ENCODE measurements around the gene PSAPL1. TPM values are rescaled to one million over a fixed set of nuclear protein-coding genes. Genes with fewer than 3 reads are reported as not detected.
A peak's percentile ranks its signal among the peaks of the same experiment; 100 is the strongest.

Gene PSAPL1
- total and polyA plus RNA-seq, 2 of the 8 experiments (the other 6 are each of a cell fraction or from before 2014, with no cell fraction given): 0.03 TPM; not detected in 1

GRCh38 chr4:7392438-7393421 lies 42.0 kb downstream of the PSAPL1 start:
- Histone ChIP-seq H2BK20ac (ENCODE audit: low read length) (no peak overlapping the region), H2BK12ac (ENCODE audit: low read depth, low read length) (no peak overlapping the region), H3K9ac (replicated peaks in 1 of 4; ENCODE audit: extremely low read depth in 1 of 4, low read depth in 3 of 4, low read length in 3 of 4) (no peak overlapping the region), H3K79me1 (ENCODE audit: low read depth, low read length) (no peaks in the 10 kb centered on the region), H3K27ac (ENCODE audit: low read depth, low read length) (no peak overlapping the region), H3K79me2 (ENCODE audit: control insufficient read depth in 1 of 2, insufficient read depth in 2 of 2, low read length in 2 of 2) (no peaks in the 10 kb centered on the region), H3K4ac (replicated peaks; ENCODE audit: insufficient read length, low read depth, low read length) (no peak overlapping the region), H4K20me1 (replicated peaks in 1 of 2; ENCODE audit: control insufficient read depth in 1 of 2, insufficient read depth in 2 of 2, low read length in 2 of 2) (peaks cover 0 to 3% of the 10 kb centered on the region in 2 experiments), H3K23ac (ENCODE audit: insufficient read length) (no peak overlapping the region), H2AK5ac (ENCODE audit: low read depth, low read length) (no peak overlapping the region), H4K8ac (ENCODE audit: extremely low read depth, insufficient read depth, low read length) (no peak overlapping the region; the same call in 1 of the 2 replicates), H3K23me2 (ENCODE audit: low read depth, low read length) (0 out of 2 replicates have a peak, but pooled peaks cover 1% of the 10 kb centered on the region), H3K36me3 (ENCODE audit: control insufficient read depth in 2 of 4, insufficient read depth in 4 of 4, low read length in 3 of 4) (no peaks in the 10 kb centered on the region), H3K18ac (ENCODE audit: extremely low read depth, low read length) (no peak overlapping the region), H3K56ac (replicated peaks; ENCODE audit: insufficient read length, low read depth, low read length) (no peak overlapping the region), H3K14ac (ENCODE audit: insufficient read length) (no peak overlapping the region), H2AFZ (ENCODE audit: low read length) (no peak overlapping the region), H4K5ac (ENCODE audit: insufficient read length, low read depth, low read length) (no peak overlapping the region), H4K91ac (replicated peaks; ENCODE audit: insufficient read length, low read length) (no peak overlapping the region), H2BK5ac (ENCODE audit: low read depth, low read length) (no peak overlapping the region), H3K4me1 (replicated peaks in 1 of 4; ENCODE audit: control insufficient read depth in 3 of 4, insufficient read depth in 4 of 4, low read length in 3 of 4) (no peaks in the 10 kb centered on the region), H3K9me3 (ENCODE audit: insufficient read depth in 2 of 2, low read depth in 1 of 2, low read length in 1 of 2) (no peaks in the 10 kb centered on the region), H3K4me2 (ENCODE audit: insufficient read depth in 1 of 2, low read depth in 2 of 2, low read length in 2 of 2) (no peak overlapping the region), H2BK15ac (ENCODE audit: low read length) (no peak overlapping the region), H2BK120ac (replicated peaks; ENCODE audit: low read depth, low read length) (no peak overlapping the region), H3K27me3 (replicated peaks in 1 of 4; ENCODE audit: control insufficient read depth in 3 of 4, extremely low read depth in 1 of 4, insufficient read depth in 3 of 4, low read length in 3 of 4) (0 out of 7 replicates have a peak, but pooled peaks cover 0 to 1% (median 0%) of the 10 kb centered on the region in 4 experiments), H3K4me3 (ENCODE audit: extremely low read depth in 1 of 4, insufficient read depth in 2 of 4, low read depth in 3 of 4, low read length in 4 of 4) (no peak overlapping the region)
- POLR2A ChIA-PET (ENCODE audit: partially characterized antibody): no interaction called here
- no peak for FAIRE-seq
- WGBS, 2 experiments (ENCODE audit: extremely low coverage in 1 of 2, insufficient coverage in 1 of 2, insufficient read length in 1 of 2, insufficient replicate concordance in 2 of 2, low coverage in 1 of 2, low lambda C conversion rate in 2 of 2, missing lambda C conversion rate in 1 of 2): 89% methylated on average over 31 of the region's 32 CpGs; no CpG with 5 or more reads in 1 of the 2 experiments
- CTCF ChIA-PET (ENCODE audit: partially characterized antibody): interaction anchor here (0.6 to 1.9 kb wide), 6 partner anchors 26 to 258 kb away, joined by 3 to 6 read pairs (median 4); no protein-coding TSS in a partner anchor
- DNase-seq (ENCODE audit: low read depth in 1 of 2, low spot score in 2 of 2): peak in 1 of 2 experiments; percentile 41
- no peak for TF ChIP-seq RFX5 (IDR thresholded peaks at IDR 0.05; ENCODE audit: borderline replicate concordance, low read depth, low read length)
- no peak for TF ChIP-seq BACH1 (IDR thresholded peaks at IDR 0.05; ENCODE audit: low read length)

Measured in H1 (cell line).